ENCODE data around the gene EGF. TPM values are rescaled to one million over a fixed set of nuclear protein-coding genes. Genes with fewer than 3 reads are reported as not detected.

The EGF gene
- total RNA-seq, 1 donor from 2014 or later = 15.0 TPM

DNA sequence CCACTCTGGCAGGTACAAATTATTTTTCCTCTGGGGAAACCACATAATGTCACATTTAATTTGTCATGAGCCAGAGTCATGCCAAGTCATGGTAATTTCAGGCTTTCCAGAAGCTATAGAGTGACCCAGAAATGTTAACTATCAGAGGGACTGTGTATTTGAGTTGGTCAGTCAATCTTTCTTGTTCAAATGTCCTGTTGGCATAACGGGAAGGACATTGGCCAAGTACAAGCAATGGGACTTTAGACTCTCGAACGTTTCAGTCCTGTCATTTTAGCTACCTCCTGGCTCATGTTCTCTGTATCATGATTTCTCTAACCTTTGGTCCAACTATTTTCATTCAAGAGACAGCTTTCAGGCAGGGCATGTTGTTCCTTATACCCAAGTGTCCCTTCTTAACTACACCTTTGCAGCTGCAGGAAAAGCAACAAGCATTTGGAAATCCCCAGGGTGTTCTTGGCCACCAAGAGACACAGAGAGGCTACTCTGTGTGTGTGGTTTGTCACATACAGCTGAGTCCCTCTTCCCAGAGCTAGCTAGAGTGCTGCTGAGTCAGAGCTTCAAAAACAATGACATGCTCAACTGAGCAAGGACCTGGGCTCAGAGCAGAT, 142.6 kb downstream of the EGF start:
- Mint-ChIP-seq H3K36me3 (ENCODE audit: low read depth, unreplicated experiment) (peaks cover 4% of the 10 kb centered on the region), H3K27ac (ENCODE audit: unreplicated experiment) (no peak overlapping the region)

DNA sequence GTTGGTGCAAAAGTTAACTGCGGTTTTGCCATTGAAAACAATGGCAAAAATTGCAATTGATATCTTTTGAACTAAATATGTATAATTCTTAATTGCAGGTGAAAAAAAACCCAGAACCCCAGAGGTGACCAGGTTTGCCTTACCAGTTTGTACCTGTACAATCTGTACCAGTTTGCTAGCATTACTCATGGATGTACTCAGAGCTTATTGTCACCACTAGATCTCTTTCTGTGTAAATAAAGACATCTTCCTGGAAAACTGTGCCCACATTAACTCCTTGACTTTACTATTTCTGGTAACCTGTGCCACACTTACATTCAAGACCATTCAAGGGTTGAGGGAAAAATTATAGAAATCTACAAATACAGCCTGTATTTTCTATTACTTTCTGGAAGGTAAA, 146.0 kb downstream of the EGF start:
- Mint-ChIP-seq H3K27ac (ENCODE audit: unreplicated experiment) (no peak overlapping the region), H3K27me3 (ENCODE audit: unreplicated experiment) (no peaks in the 10 kb centered on the region), H3K36me3 (ENCODE audit: low read depth, unreplicated experiment) (no peaks in the 10 kb centered on the region), H3K9me3 (ENCODE audit: unreplicated experiment) (no peaks in the 10 kb centered on the region), H3K4me3 (ENCODE audit: unreplicated experiment) (no peak overlapping the region), H3K4me1 (ENCODE audit: unreplicated experiment) (peaks cover 12% of the 10 kb centered on the region)
- no peak for DNase-seq (ENCODE audit: low spot score)
- TF ChIP-seq, protein P1, sequence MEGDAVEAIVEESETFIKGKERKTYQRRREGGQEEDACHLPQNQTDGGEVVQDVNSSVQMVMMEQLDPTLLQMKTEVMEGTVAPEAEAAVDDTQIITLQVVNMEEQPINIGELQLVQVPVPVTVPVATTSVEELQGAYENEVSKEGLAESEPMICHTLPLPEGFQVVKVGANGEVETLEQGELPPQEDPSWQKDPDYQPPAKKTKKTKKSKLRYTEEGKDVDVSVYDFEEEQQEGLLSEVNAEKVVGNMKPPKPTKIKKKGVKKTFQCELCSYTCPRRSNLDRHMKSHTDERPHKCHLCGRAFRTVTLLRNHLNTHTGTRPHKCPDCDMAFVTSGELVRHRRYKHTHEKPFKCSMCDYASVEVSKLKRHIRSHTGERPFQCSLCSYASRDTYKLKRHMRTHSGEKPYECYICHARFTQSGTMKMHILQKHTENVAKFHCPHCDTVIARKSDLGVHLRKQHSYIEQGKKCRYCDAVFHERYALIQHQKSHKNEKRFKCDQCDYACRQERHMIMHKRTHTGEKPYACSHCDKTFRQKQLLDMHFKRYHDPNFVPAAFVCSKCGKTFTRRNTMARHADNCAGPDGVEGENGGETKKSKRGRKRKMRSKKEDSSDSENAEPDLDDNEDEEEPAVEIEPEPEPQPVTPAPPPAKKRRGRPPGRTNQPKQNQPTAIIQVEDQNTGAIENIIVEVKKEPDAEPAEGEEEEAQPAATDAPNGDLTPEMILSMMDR (IDR thresholded peaks at IDR 0.05; ENCODE audit: unreplicated experiment) = no peak

More for the DNA sequence above, 142.6 kb downstream of the EGF start:
- TF ChIP-seq, protein P1 (IDR thresholded peaks at IDR 0.05; ENCODE audit: unreplicated experiment) = no peak
- Mint-ChIP-seq H3K27me3 (ENCODE audit: unreplicated experiment) (no peaks in the 10 kb centered on the region), H3K9me3 (ENCODE audit: unreplicated experiment) (no peaks in the 10 kb centered on the region), H3K4me3 (ENCODE audit: unreplicated experiment) (no peak overlapping the region), H3K4me1 (ENCODE audit: unreplicated experiment) (peaks cover 7% of the 10 kb centered on the region)
- no peak for DNase-seq (ENCODE audit: low spot score)

DNA sequence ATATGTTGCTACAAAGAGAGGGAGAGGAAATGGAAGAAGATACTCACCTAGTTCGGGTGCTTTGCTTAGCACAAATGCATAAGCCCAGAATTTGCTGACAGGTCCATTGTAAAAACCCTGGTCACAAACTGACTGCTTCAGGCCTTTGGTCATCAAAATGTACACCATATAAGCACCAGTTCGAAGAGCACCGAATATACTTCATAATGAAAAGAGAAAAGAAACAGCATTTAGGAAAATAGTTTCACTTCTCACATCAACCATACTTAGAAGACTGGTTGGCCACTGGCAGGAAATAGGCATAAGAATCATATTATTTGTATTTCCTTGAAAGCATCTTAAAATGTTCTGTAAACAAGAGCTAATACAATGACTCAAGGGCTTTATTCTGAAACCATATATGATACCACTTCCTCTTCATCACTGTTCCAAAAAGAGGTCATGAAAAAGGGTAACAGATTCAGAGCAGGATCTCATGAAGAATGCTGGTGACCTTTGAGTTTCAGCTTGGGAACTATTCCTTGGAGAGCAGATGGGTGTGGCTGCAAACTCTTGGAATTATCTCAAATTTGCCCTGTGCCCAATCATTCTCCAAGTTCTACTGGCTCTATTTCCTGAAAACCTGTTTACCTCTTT, 147.0 kb downstream of the EGF start:
- no peaks in the 10 kb centered on the region for H3K36me3 Mint-ChIP-seq (ENCODE audit: low read depth, unreplicated experiment)
- H3K4me3 Mint-ChIP-seq (ENCODE audit: unreplicated experiment) = no peak overlapping the region
- no peak overlapping the region for H3K27ac Mint-ChIP-seq (ENCODE audit: unreplicated experiment)
- H3K27me3 Mint-ChIP-seq (ENCODE audit: unreplicated experiment) = no peaks in the 10 kb centered on the region
- TF ChIP-seq, protein P1 (IDR thresholded peaks at IDR 0.05; ENCODE audit: unreplicated experiment) = no peak
- H3K4me1 Mint-ChIP-seq (ENCODE audit: unreplicated experiment) = peaks cover 14% of the 10 kb centered on the region
- H3K9me3 Mint-ChIP-seq (ENCODE audit: unreplicated experiment) = no peaks in the 10 kb centered on the region
- no peak for DNase-seq (ENCODE audit: low spot score)

DNA sequence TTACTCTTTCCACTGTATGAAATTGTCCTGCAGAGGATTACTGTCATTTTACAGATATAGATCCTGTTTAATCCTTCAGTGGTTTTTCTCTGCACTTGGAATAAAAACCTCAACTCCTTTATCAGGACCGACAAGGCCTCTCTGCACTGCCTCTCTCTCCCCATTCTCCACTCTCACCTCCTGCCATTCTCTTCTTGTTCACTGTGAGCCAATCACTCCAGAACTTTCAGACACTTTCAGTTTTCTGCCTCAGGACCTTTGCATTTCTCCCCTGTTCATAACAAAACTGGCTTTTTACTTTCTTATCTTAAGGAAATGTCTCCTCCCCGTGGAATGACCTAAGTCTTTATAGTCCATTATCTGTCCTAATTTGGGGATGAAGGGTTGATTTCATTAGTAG, 148.4 kb downstream of the EGF start:
- Mint-ChIP-seq H3K4me3 (ENCODE audit: unreplicated experiment) (no peak overlapping the region), H3K27me3 (ENCODE audit: unreplicated experiment) (no peaks in the 10 kb centered on the region), H3K4me1 (ENCODE audit: unreplicated experiment) (peaks cover 14% of the 10 kb centered on the region), H3K9me3 (ENCODE audit: unreplicated experiment) (peaks cover 4% of the 10 kb centered on the region), H3K27ac (ENCODE audit: unreplicated experiment) (no peak overlapping the region), H3K36me3 (ENCODE audit: low read depth, unreplicated experiment) (no peaks in the 10 kb centered on the region)
- no peak for DNase-seq (ENCODE audit: low spot score)
- TF ChIP-seq, protein P1 (IDR thresholded peaks at IDR 0.05; ENCODE audit: unreplicated experiment) = no peak

Other genes with a start within 250 kb of the EGF start
- gene CASP6, start 209.4 kb upstream of the EGF start, total RNA-seq (ENCODE audit: unreplicated experiment) = 76.4 TPM
- gene PLA2G12A, start 182.8 kb upstream of the EGF start, total RNA-seq (ENCODE audit: unreplicated experiment) = 31.1 TPM
- gene CFI, start 110.9 kb upstream of the EGF start, total RNA-seq (ENCODE audit: unreplicated experiment) = 2.6 TPM
- gene GAR1, start 97.1 kb upstream of the EGF start, total RNA-seq (ENCODE audit: unreplicated experiment) = 34.4 TPM
- not detected for gene RRH, start 84.9 kb upstream of the EGF start, total RNA-seq (ENCODE audit: unreplicated experiment)
- gene LRIT3, start 64.8 kb upstream of the EGF start, total RNA-seq (ENCODE audit: unreplicated experiment) = 0.95 TPM

Data from endothelial cell (in vitro differentiated cells).